ENCODE measurements around the gene SNX27.
"Not testable (repeated sequence)": the region's sequence is repeated elsewhere in the genome, so short reads cannot be mapped to it uniquely, and the experiment has no call there.

Gene SNX27

GRCh38 chr1:151613282-151613780 lies 1.5 kb downstream of the SNX27 start:
- TF ChIP-seq NFRKB (IDR thresholded peaks at IDR 0.05) (no peak), L3MBTL2 (conservative IDR thresholded peaks at IDR 0.05) (no peak), FOXA1 (IDR thresholded peaks at IDR 0.05) (no peak), HDGF (IDR thresholded peaks at IDR 0.05; ENCODE audit: borderline replicate concordance) (no peak), PKNOX1 (IDR thresholded peaks at IDR 0.05) (no peak), ARNT (IDR thresholded peaks at IDR 0.05) (no peak), FOXK2 (IDR thresholded peaks at IDR 0.05) (no peak), TARDBP (IDR thresholded peaks at IDR 0.05) (no peak), ELF4 (IDR thresholded peaks at IDR 0.05) (no peak), CTBP1 (IDR thresholded peaks at IDR 0.05; ENCODE audit: borderline replicate concordance) (no peak), SUZ12 (IDR thresholded peaks at IDR 0.05) (no peak), FOXM1 (IDR thresholded peaks at IDR 0.05; ENCODE audit: borderline replicate concordance) (no peak), ZNF384 (IDR thresholded peaks at IDR 0.05) (no peak), SP1 (IDR thresholded peaks at IDR 0.05) (no peak), LEF1 (IDR thresholded peaks at IDR 0.05; ENCODE audit: borderline replicate concordance) (no peak), BHLHE40 (IDR thresholded peaks at IDR 0.05; ENCODE audit: borderline replicate concordance) (no peak)
- no peak for DNase-seq (ENCODE audit: extremely low spot score)
- CTCF ChIA-PET: no interaction called here
- POLR2A ChIA-PET: no interaction called here

- no peak for DNase-seq (ENCODE audit: extremely low spot score)
- TF ChIP-seq PKNOX1 (IDR thresholded peaks at IDR 0.05): peak; percentile 89
- no peak for TF ChIP-seq SUZ12 (IDR thresholded peaks at IDR 0.05)
- ChIA-PET POLR2A (interaction anchor here (1.0 kb wide), 1 partner anchor 76 kb away, joined by 4 read pairs; no protein-coding TSS in a partner anchor), CTCF (interaction anchor here (1.2 kb wide), 1 partner anchor 22 kb away, joined by 3 read pairs; no protein-coding TSS in a partner anchor)
Measured at GRCh38 chr1:151615711-151616504, 4.1 kb downstream of the SNX27 start.

GRCh38 chr1:151616505-151616849 lies 4.6 kb downstream of the SNX27 start:
- no peak for DNase-seq (ENCODE audit: extremely low spot score)
- ChIA-PET POLR2A (no interaction called here), CTCF (no interaction called here)
- TF ChIP-seq CTBP1 (IDR thresholded peaks at IDR 0.05; ENCODE audit: borderline replicate concordance) (no peak), FOXK2 (IDR thresholded peaks at IDR 0.05) (no peak), SUZ12 (IDR thresholded peaks at IDR 0.05) (no peak), NFRKB (IDR thresholded peaks at IDR 0.05) (no peak), PKNOX1 (IDR thresholded peaks at IDR 0.05) (no peak), HDGF (IDR thresholded peaks at IDR 0.05; ENCODE audit: borderline replicate concordance) (no peak), L3MBTL2 (conservative IDR thresholded peaks at IDR 0.05) (no peak), BHLHE40 (IDR thresholded peaks at IDR 0.05; ENCODE audit: borderline replicate concordance) (no peak)

GRCh38 chr1:151618003-151618402 lies 6.2 kb downstream of the SNX27 start:
- CTCF ChIA-PET: interaction anchor here (1.9 kb wide), 1 partner anchor 24 kb away, joined by 4 read pairs; no protein-coding TSS in a partner anchor
- no peak for TF ChIP-seq FOXK2 (IDR thresholded peaks at IDR 0.05)
- no peak for TF ChIP-seq ARNT (IDR thresholded peaks at IDR 0.05)
- TF ChIP-seq SP1 (IDR thresholded peaks at IDR 0.05): no peak
- no peak for TF ChIP-seq TARDBP (IDR thresholded peaks at IDR 0.05)
- TF ChIP-seq FOXA1 (IDR thresholded peaks at IDR 0.05): no peak
- TF ChIP-seq SUZ12 (IDR thresholded peaks at IDR 0.05): no peak
- POLR2A ChIA-PET: no interaction called here
- DNase-seq (ENCODE audit: extremely low spot score): no peak

GRCh38 chr1:151618470-151618869 lies 6.6 kb downstream of the SNX27 start:
- ChIA-PET POLR2A (no interaction called here), CTCF (interaction anchor here (1.6 to 1.9 kb wide), 2 partner anchors 25 to 116 kb away, joined by 4 to 6 read pairs; no protein-coding TSS in a partner anchor)
- no peak for DNase-seq (ENCODE audit: extremely low spot score)
- TF ChIP-seq SUZ12 (IDR thresholded peaks at IDR 0.05) (no peak), FOXA1 (IDR thresholded peaks at IDR 0.05) (no peak), L3MBTL2 (conservative IDR thresholded peaks at IDR 0.05) (no peak), HDGF (IDR thresholded peaks at IDR 0.05; ENCODE audit: borderline replicate concordance) (no peak), SP1 (IDR thresholded peaks at IDR 0.05) (no peak)

- CTCF ChIA-PET: interaction anchor here (1.6 to 1.9 kb wide), 3 partner anchors 12 to 115 kb away, joined by 4 to 6 read pairs (median 6); no protein-coding TSS in a partner anchor
- POLR2A ChIA-PET: interaction anchor here (1.3 kb wide), 1 partner anchor 22 kb away, joined by 6 read pairs; no protein-coding TSS in a partner anchor
- not testable (repeated sequence) for DNase-seq (ENCODE audit: extremely low spot score)
Measured at GRCh38 chr1:151618996-151619395, 7.1 kb downstream of the SNX27 start.
